ENCODE measurements around the gene HYAL1. TPM values are rescaled to one million over a fixed set of nuclear protein-coding genes. Genes with fewer than 3 reads are reported as not detected.

Gene HYAL1
- total RNA-seq, 1 donor from 2014 or later = 3.0 TPM

DNA sequence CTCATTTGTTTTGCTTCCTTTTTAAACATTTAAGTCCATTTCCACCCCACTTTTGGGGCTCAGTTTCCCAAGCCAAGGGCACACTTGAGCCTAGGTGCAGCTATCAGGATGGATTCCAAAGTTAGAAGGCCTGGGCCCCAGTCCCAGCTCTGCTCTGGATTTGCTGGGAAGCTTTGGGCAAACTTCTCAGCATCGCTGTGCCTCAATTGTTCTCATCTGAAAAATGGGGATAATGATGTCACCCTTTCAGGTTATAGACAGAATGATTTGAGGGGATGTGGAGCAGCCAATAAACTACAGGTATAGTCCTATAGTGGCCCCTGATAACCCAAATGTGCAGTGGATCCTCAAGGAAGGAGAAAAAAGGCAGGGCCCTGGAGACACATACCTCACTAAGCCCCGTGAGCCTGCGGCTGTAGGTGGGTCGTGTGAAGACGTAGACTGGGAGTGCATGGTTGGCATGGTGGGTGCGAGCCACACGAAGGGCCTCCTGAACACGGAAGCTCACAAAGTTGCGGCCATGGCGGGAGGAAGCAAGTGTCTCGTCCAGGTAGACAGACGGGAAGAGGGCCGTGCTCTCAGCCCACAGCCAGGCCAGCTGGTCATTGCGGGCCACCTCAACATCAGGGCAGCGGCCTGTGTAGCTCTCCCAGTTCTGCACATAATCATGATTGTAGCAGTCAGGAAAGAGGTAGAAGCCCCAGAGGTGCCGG, 16.0 kb upstream of the HYAL1 start:
- Histone ChIP-seq H2AFZ (replicated peaks) (no peak overlapping the region), H3K4me2 (peak overlapping the region; percentile 88), H3K79me2 (ENCODE audit: low read depth) (peaks cover 37% of the 10 kb centered on the region), H3K27ac (no peak overlapping the region), H3F3A (ENCODE audit: low read depth) (peaks cover 26% of the 10 kb centered on the region), H4K20me1 (ENCODE audit: low read depth) (peaks cover 36% of the 10 kb centered on the region), H3K27me3 (no peaks in the 10 kb centered on the region), H3K4me3 (no peak overlapping the region), H3K9me3 (ENCODE audit: low read depth) (no peaks in the 10 kb centered on the region), H3K9ac (no peak overlapping the region), H3K4me1 (peaks cover 28% of the 10 kb centered on the region), H3K36me3 (no peaks in the 10 kb centered on the region)
- Mint-ChIP-seq H3K27ac (no peak overlapping the region), H3K36me3 (peaks cover 34% of the 10 kb centered on the region), H3K4me3 (peak overlapping the region; percentile 99), H3K9me3 (no peaks in the 10 kb centered on the region), H3K4me1 (peaks cover 43% of the 10 kb centered on the region), H3K27me3 (ENCODE audit: insufficient read depth, low read depth) (peaks cover 4% of the 10 kb centered on the region)
- DNase-seq (ENCODE audit: low spot score) = no peak
- TF ChIP-seq, protein P1, sequence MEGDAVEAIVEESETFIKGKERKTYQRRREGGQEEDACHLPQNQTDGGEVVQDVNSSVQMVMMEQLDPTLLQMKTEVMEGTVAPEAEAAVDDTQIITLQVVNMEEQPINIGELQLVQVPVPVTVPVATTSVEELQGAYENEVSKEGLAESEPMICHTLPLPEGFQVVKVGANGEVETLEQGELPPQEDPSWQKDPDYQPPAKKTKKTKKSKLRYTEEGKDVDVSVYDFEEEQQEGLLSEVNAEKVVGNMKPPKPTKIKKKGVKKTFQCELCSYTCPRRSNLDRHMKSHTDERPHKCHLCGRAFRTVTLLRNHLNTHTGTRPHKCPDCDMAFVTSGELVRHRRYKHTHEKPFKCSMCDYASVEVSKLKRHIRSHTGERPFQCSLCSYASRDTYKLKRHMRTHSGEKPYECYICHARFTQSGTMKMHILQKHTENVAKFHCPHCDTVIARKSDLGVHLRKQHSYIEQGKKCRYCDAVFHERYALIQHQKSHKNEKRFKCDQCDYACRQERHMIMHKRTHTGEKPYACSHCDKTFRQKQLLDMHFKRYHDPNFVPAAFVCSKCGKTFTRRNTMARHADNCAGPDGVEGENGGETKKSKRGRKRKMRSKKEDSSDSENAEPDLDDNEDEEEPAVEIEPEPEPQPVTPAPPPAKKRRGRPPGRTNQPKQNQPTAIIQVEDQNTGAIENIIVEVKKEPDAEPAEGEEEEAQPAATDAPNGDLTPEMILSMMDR (IDR thresholded peaks at IDR 0.05) = no peak
- TF ChIP-seq EZH2 (IDR thresholded peaks at IDR 0.05) (no peak), EZH2phosphoT487 (IDR thresholded peaks at IDR 0.05) (no peak)

DNA sequence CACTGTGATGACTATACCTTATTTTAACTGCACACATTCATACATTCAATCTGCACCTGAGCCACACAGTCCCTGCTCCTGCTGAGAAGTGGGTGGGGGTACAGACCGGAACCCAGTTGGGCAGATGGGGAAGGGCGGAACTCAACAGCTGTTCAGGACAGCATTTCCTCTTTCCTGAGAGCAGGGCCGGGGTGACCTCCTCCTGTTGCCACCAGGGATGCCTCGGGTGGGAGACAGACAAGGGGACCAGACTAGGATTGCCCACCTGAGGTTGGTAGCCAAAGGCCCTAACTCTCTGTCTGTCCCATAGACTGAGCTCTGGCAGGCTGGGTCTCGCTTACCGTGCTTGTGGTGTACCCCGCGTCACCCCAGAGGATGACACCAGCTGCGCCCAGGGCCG, 15.2 kb upstream of the HYAL1 start:
- H3K4me3 ChIP-seq = no peak overlapping the region
- no peaks in the 10 kb centered on the region for H3K36me3 ChIP-seq
- H3K27me3 ChIP-seq = no peaks in the 10 kb centered on the region
- TF ChIP-seq EZH2phosphoT487 (IDR thresholded peaks at IDR 0.05) (no peak), EZH2 (IDR thresholded peaks at IDR 0.05) (no peak)
- TF ChIP-seq, protein P1 (IDR thresholded peaks at IDR 0.05) = no peak
- no peak for DNase-seq (ENCODE audit: low spot score)
- H3K36me3 Mint-ChIP-seq = peaks cover 41% of the 10 kb centered on the region
- H3K9ac ChIP-seq = no peak overlapping the region
- H3K27ac ChIP-seq = no peak overlapping the region
- H3K4me1 ChIP-seq = peaks cover 28% of the 10 kb centered on the region
- peak overlapping the region; percentile 70 for H3K4me3 Mint-ChIP-seq
- H3K9me3 Mint-ChIP-seq = no peaks in the 10 kb centered on the region
- peaks cover 40% of the 10 kb centered on the region for H3K4me1 Mint-ChIP-seq
- peaks cover 4% of the 10 kb centered on the region for H3K27me3 Mint-ChIP-seq (ENCODE audit: insufficient read depth, low read depth)
- no peak overlapping the region for H2AFZ ChIP-seq (replicated peaks)
- H3K27ac Mint-ChIP-seq = peak overlapping the region; percentile 83
- H4K20me1 ChIP-seq (ENCODE audit: low read depth) = peaks cover 36% of the 10 kb centered on the region
- peak overlapping the region; percentile 88 for H3K4me2 ChIP-seq
- no peaks in the 10 kb centered on the region for H3K9me3 ChIP-seq (ENCODE audit: low read depth)
- peaks cover 21% of the 10 kb centered on the region for H3F3A ChIP-seq (ENCODE audit: low read depth)
- H3K79me2 ChIP-seq (ENCODE audit: low read depth) = peaks cover 37% of the 10 kb centered on the region

DNA sequence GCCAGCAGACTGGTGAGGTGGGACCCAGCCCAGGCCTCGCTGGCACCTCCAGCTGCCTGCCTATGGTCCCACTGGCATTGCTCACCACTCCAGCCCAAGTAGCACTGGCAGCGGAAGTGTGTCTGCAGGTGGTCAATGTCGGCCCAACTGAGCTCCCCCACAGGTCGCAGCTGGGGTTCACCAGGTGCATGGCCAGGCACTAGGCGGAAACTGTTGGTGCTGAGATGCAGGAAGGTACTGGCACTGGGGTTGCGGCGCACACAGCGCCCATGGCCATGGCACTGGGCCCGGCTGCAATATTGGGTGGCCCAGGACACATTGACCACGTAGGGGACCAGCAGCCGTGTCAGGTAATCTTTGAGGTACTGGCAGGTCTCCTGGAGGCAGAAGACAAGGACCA, 14.8 kb upstream of the HYAL1 start:
- H3K27me3 ChIP-seq = no peaks in the 10 kb centered on the region
- Mint-ChIP-seq H3K27me3 (ENCODE audit: insufficient read depth, low read depth) (peaks cover 1% of the 10 kb centered on the region), H3K4me3 (no peak overlapping the region), H3K27ac (peak overlapping the region; percentile 83), H3K9me3 (peaks cover under 1% of the 10 kb centered on the region), H3K4me1 (peaks cover 36% of the 10 kb centered on the region), H3K36me3 (peaks cover 41% of the 10 kb centered on the region)
- TF ChIP-seq, protein P1 (IDR thresholded peaks at IDR 0.05) = no peak
- TF ChIP-seq EZH2 (IDR thresholded peaks at IDR 0.05) (no peak), EZH2phosphoT487 (IDR thresholded peaks at IDR 0.05) (no peak)
- peaks cover 37% of the 10 kb centered on the region for H3K79me2 ChIP-seq (ENCODE audit: low read depth)
- no peak overlapping the region for H3K4me3 ChIP-seq
- no peak overlapping the region for H3K27ac ChIP-seq
- peaks cover 20% of the 10 kb centered on the region for H3F3A ChIP-seq (ENCODE audit: low read depth)
- H3K4me2 ChIP-seq = no peak overlapping the region
- H3K4me1 ChIP-seq = peaks cover 28% of the 10 kb centered on the region
- no peaks in the 10 kb centered on the region for H3K9me3 ChIP-seq (ENCODE audit: low read depth)
- no peaks in the 10 kb centered on the region for H3K36me3 ChIP-seq
- no peak for DNase-seq (ENCODE audit: low spot score)
- H4K20me1 ChIP-seq (ENCODE audit: low read depth) = peaks cover 36% of the 10 kb centered on the region
- no peak overlapping the region for H3K9ac ChIP-seq
- H2AFZ ChIP-seq (replicated peaks) = no peak overlapping the region
